Aortic smooth muscle cell (primary cell): ENCODE measurements around the gene YIPF5. TPM values are rescaled to one million over a fixed set of nuclear protein-coding genes. Genes with fewer than 3 reads are reported as not detected.

Source experiments
- total RNA-seq: library from RNA; depleted of rRNA; stranded (reverse); fragments of >200 nt; gene quantifications from 2 replicates; pipeline ENCODE4 v1.2.3, GENCODE V29; 2014

The YIPF5 gene
- 93.4 and 117 TPM in 2 replicates for total RNA-seq

DNA sequence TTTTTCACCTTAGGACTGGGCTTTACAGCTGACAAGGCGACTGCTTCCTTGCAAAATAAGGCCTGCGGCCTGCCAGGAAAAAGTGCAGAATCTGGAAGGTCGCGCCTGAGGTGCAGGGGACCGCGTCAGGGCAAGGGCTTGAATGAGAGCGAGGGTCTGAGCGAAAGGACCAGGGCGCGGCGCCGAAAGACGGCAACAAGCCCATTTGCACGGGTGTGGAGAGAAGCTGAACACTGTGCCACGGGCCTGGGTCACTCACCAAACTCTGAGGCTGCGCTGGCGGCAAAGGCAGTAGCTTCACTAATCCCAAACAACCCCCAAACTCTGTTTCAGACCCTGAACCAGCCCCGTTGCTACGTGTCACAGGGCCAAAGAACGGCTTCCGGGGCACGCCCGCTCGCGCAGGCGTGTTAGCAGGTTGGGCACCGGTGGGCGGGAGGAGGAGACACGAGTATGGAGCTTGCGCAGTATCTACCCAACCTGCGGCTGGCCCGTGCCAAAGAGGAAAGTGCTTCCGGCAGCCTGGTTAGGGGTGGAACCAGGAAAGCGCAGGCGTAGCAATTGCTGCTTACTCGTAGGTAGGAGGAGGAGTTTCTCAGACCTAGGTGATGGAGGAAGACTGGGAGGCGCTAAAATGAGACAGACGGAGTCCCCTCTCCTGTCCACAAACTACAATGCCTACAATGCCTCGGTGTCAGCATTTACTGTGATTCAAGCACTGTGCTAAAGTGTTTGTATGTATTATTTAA lies at the start of gene YIPF5, which contains the start of gene KCTD16:
YIPF5 (minus strand) TSS at position 384 of the 749 bp plus-strand sequence. CDS start 704 bp downstream, outside the sequence.
KCTD16 (plus strand) TSS at position 598 of the 749 bp plus-strand sequence.

Other genes starting within 250 kb of the YIPF5 start
- gene KCTD16, start 214 bp upstream of the YIPF5 start, total RNA-seq, result 1.7 and 2.7 TPM in 2 replicates